ENCODE results near the gene B3GAT1. TPM values are rescaled to one million over a fixed set of nuclear protein-coding genes. Genes with fewer than 3 reads are reported as not detected.
"Not testable (repeated sequence)": the region's sequence is repeated elsewhere in the genome, so short reads cannot be mapped to it uniquely, and the experiment has no call there.

B3GAT1 gene
- total RNA-seq, 1 experiment from 2014 or later, result 34.3 TPM

DNA sequence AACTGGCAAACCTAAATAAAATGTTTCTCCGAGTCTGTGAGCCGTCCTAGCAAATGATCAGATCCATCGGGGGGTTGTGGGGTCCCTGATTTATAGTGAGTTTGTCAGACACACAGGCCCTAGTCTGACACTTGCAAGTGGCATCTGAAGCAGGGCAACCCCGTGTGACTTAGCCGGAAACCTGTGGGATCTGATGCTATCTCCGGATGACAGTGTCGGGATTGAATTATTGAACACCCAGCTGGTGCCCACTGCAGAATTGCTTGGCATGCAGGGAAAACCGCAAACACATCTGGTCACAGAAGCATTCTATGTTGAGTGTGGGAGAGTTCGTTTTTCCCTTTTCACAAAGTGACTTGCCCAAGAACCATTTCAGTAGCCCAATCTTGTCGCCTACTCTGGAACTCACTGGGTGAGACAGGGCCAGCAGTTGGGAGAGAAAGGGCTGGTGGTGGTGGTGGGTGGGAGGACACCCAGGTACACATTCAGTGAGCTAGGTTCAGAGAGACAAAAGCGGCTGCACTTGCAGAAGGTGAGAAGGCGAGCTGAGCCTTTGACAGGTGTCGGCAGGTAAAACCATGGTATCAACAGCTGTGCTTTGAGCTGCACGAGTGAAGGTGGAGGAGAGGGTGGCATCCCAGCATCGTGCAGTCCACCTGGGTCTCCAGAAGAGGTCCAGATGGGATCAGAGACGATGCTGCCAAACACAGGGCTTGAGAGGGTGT lies 33.7 kb upstream of the B3GAT1 start:
- Histone ChIP-seq H4K5ac (ENCODE audit: insufficient read length, low read depth, low read length) (no peak overlapping the region), H3K23ac (ENCODE audit: insufficient read length, low read depth, low read length) (no peak overlapping the region), H3K56ac (ENCODE audit: insufficient read length, low read depth, low read length) (no peak overlapping the region), H4K91ac (ENCODE audit: insufficient read length, low read depth, low read length) (no peak overlapping the region), H3K18ac (ENCODE audit: insufficient read length, low read depth, low read length) (no peak overlapping the region), H2BK5ac (ENCODE audit: insufficient read length, low read length) (no peak overlapping the region), H2BK20ac (ENCODE audit: low read depth, low read length, poor library complexity, severe bottlenecking) (no peak overlapping the region), H3K27me3 (ENCODE audit: insufficient read depth, low read length) (no peaks in the 10 kb centered on the region), H3K9ac (ENCODE audit: extremely low read depth, insufficient read length, low read length) (no peak overlapping the region), H2AFZ (ENCODE audit: low read length) (no peak overlapping the region), H3K14ac (ENCODE audit: insufficient read depth, low read length) (no peak overlapping the region), H3K4me2 (ENCODE audit: insufficient read depth, insufficient read length, low read length) (no peak overlapping the region), H3K4me1 (ENCODE audit: insufficient read depth, low read length) (no peaks in the 10 kb centered on the region), H3K79me2 (ENCODE audit: insufficient read depth, low read length) (no peaks in the 10 kb centered on the region), H3K79me1 (ENCODE audit: insufficient read depth, low read depth, low read length, poor library complexity, severe bottlenecking) (no peaks in the 10 kb centered on the region), H4K8ac (replicated peaks; ENCODE audit: insufficient read length, low read depth, low read length) (no peak overlapping the region), H3K27ac (ENCODE audit: insufficient read length, low read depth, low read length) (no peak overlapping the region), H3K4ac (ENCODE audit: low read depth, low read length) (no peak overlapping the region), H3K9me3 (ENCODE audit: control insufficient read depth, low read depth, low read length) (no peaks in the 10 kb centered on the region), H2BK15ac (ENCODE audit: low read depth, low read length) (no peak overlapping the region), H3K23me2 (ENCODE audit: insufficient read length, low read depth, low read length, poor library complexity, severe bottlenecking) (no peaks in the 10 kb centered on the region), H4K20me1 (ENCODE audit: control insufficient read depth, insufficient read depth, insufficient read length) (no peaks in the 10 kb centered on the region), H2AK5ac (ENCODE audit: insufficient read length, low read length) (no peak overlapping the region), H2BK120ac (ENCODE audit: low read depth, low read length, poor library complexity, severe bottlenecking) (no peak overlapping the region), H3T11ph (ENCODE audit: low read length) (no peak overlapping the region), H2BK12ac (ENCODE audit: insufficient read length, low read depth, low read length) (no peak overlapping the region)
- WGBS (ENCODE audit: extremely low coverage, insufficient read length, low lambda C conversion rate), result no CpG with 5 or more reads among the region's 16 CpGs
- H3K36me3 Mint-ChIP-seq (ENCODE audit: insufficient read depth in 1 of 3, low read depth in 3 of 3), result peaks cover 0 to 2% (median 0%) of the 10 kb centered on the region in 3 experiments; a peak in 2 of 7 replicates
- peaks cover 11% of the 10 kb centered on the region for H3K27me3 Mint-ChIP-seq (ENCODE audit: low read depth)
- no peak for DNase-seq
- TF ChIP-seq, protein P1, sequence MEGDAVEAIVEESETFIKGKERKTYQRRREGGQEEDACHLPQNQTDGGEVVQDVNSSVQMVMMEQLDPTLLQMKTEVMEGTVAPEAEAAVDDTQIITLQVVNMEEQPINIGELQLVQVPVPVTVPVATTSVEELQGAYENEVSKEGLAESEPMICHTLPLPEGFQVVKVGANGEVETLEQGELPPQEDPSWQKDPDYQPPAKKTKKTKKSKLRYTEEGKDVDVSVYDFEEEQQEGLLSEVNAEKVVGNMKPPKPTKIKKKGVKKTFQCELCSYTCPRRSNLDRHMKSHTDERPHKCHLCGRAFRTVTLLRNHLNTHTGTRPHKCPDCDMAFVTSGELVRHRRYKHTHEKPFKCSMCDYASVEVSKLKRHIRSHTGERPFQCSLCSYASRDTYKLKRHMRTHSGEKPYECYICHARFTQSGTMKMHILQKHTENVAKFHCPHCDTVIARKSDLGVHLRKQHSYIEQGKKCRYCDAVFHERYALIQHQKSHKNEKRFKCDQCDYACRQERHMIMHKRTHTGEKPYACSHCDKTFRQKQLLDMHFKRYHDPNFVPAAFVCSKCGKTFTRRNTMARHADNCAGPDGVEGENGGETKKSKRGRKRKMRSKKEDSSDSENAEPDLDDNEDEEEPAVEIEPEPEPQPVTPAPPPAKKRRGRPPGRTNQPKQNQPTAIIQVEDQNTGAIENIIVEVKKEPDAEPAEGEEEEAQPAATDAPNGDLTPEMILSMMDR (conservative IDR thresholded peaks at IDR 0.05), result no peak
- no peak overlapping the region for H3K4me3 Mint-ChIP-seq
- no peaks in the 10 kb centered on the region for H3K9me3 Mint-ChIP-seq
- H3K4me1 Mint-ChIP-seq, result peaks cover 2 to 7% of the 10 kb centered on the region in 2 experiments; a peak in 2 of 4 replicates
- H3K27ac Mint-ChIP-seq, result no peak overlapping the region

DNA sequence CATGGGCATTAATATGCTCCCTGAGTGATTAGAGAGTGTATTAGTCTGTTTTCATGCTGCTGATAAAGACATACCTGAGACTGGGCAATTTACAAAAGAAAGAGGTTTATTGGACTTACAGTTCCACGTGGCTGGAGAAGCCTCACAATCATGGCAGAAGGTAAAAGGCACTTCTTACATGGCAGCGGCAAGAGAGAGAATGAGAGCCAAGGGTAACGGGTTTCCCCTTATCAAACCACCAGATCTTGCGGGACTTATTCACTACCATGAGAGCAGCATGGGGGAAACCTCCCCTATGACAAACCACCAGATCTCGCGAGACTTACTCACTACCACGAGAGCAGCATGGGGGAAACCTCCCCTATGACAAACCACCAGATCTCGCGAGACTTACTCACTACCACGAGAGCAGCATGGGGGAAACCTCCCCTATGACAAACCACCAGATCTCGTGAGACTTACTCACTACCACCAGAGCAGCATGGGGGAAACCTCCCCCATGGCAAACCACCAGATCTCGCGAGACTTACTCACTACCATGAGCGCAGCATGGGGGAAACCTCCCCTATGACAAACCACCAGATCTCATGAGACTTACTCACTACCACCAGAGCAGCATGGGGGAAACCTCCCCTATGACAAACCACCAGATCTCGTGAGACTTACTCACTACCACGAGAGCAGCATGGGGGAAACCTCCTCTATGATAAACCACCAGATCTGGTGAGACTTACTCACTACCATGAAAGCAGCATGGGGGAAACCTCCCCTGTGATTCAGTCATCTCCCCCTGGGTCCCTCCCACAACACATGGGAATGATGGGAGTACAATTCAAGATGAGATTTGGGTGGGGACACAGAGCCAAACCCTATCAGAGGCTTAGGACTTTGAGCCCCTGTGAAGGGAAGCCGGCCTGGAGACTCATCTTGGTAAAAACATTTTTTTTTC lies 32.4 kb upstream of the B3GAT1 start:
- not testable (repeated sequence) for H2BK20ac ChIP-seq (ENCODE audit: low read depth, low read length, poor library complexity, severe bottlenecking); H3T11ph ChIP-seq (ENCODE audit: low read length); H3K36me3 Mint-ChIP-seq (ENCODE audit: insufficient read depth in 1 of 3, low read depth in 3 of 3); H3K27ac Mint-ChIP-seq; H3K79me2 ChIP-seq (ENCODE audit: insufficient read depth, low read length); H3K4me1 Mint-ChIP-seq; H2BK120ac ChIP-seq (ENCODE audit: low read depth, low read length, poor library complexity, severe bottlenecking); H4K91ac ChIP-seq (ENCODE audit: insufficient read length, low read depth, low read length); H3K9me3 Mint-ChIP-seq; H3K23ac ChIP-seq (ENCODE audit: insufficient read length, low read depth, low read length); H2AFZ ChIP-seq (ENCODE audit: low read length); H3K14ac ChIP-seq (ENCODE audit: insufficient read depth, low read length); H2BK15ac ChIP-seq (ENCODE audit: low read depth, low read length); H3K4ac ChIP-seq (ENCODE audit: low read depth, low read length); H2BK12ac ChIP-seq (ENCODE audit: insufficient read length, low read depth, low read length); H3K27ac ChIP-seq (ENCODE audit: insufficient read length, low read depth, low read length); H3K79me1 ChIP-seq (ENCODE audit: insufficient read depth, low read depth, low read length, poor library complexity, severe bottlenecking); H3K4me3 Mint-ChIP-seq; H3K4me2 ChIP-seq (ENCODE audit: insufficient read depth, insufficient read length, low read length); H4K5ac ChIP-seq (ENCODE audit: insufficient read length, low read depth, low read length); H4K20me1 ChIP-seq (ENCODE audit: control insufficient read depth, insufficient read depth, insufficient read length); H3K56ac ChIP-seq (ENCODE audit: insufficient read length, low read depth, low read length); H2BK5ac ChIP-seq (ENCODE audit: insufficient read length, low read length); H3K9ac ChIP-seq (ENCODE audit: extremely low read depth, insufficient read length, low read length); H3K18ac ChIP-seq (ENCODE audit: insufficient read length, low read depth, low read length); DNase-seq; H4K8ac ChIP-seq (replicated peaks; ENCODE audit: insufficient read length, low read depth, low read length); H3K9me3 ChIP-seq (ENCODE audit: control insufficient read depth, low read depth, low read length); H3K23me2 ChIP-seq (ENCODE audit: insufficient read length, low read depth, low read length, poor library complexity, severe bottlenecking); H3K4me1 ChIP-seq (ENCODE audit: insufficient read depth, low read length); H2AK5ac ChIP-seq (ENCODE audit: insufficient read length, low read length); H3K27me3 ChIP-seq (ENCODE audit: insufficient read depth, low read length)
- no CpG with 5 or more reads among the region's 17 CpGs for whole genome bisulfite sequencing (ENCODE audit: extremely low coverage, insufficient read length, low lambda C conversion rate)
- H3K27me3 Mint-ChIP-seq (ENCODE audit: low read depth), result peaks cover 11% of the 10 kb centered on the region
